Lower leg skin (tissue), 4 donors: ENCODE data around the gene OR4D1. TPM values are rescaled to one million over a fixed set of nuclear protein-coding genes. Genes with fewer than 3 reads are reported as not detected.
"Not testable (repeated sequence)": the region's sequence is repeated elsewhere in the genome, so short reads cannot be mapped to it uniquely, and the experiment has no call there.

Experiments used
- DNase-seq, 2 donors: peaks; one replicate each; pipeline ENCODE4 v3.0.0-alpha.2; 2019; ENCODE audit warnings: low spot score in 2 of 2
- H3K4me3 ChIP-seq: fragments of 200-600 bp; sonication (generic); 2 replicates; pipeline ENCODE4 v1.5.1; 2017; ENCODE audit warnings: mild to moderate bottlenecking, low read depth; ENCODE audit not compliant: poor library complexity, severe bottlenecking
- POLR2A ChIP-seq, 2 donors: fragments of 450-650 bp; IDR thresholded peaks; one replicate each; pipeline ENCODE4 v1.6.1; 2016 to 2017; ENCODE audit warnings: antibody characterized with exemption in 2 of 2, mild to moderate bottlenecking in 1 of 2, moderate library complexity in 1 of 2
- WGBS, 2 donors: methylation state at CpG; one replicate each; pipeline ENCODE4 v1.1.5; 2018; 5-methylcytosine and 5-hydroxymethylcytosine counted together
- intact Hi-C: fragments of 100-400 bp; cut with DNase I; formaldehyde crosslinking; loops from one replicate; pipeline ENCODE4 v1.15.0; 2023; ENCODE audit warnings: low total_unique reads
- total RNA-seq, 4 donors: library from RNA; depleted of rRNA; stranded (reverse); fragments of >200 nt; gene quantifications; one replicate each; pipeline ENCODE4 v1.1.0, GENCODE V29; 2016
- TF ChIP-seq, protein P1 (sequence below), 3 donors: fragments of 450-650 bp; IDR thresholded peaks; one replicate each; pipeline ENCODE4 v1.5.1; 2016; ENCODE audit warnings: antibody characterized with exemption in 3 of 3, mild to moderate bottlenecking in 3 of 3, moderate library complexity in 2 of 3

OR4D1 gene
- total RNA-seq, 4 donors from 2014 or later = 0.17 TPM; not detected in 3

- H3K4me3 ChIP-seq = no peak overlapping the region
- TF ChIP-seq POLR2A (IDR thresholded peaks at IDR 0.05) = no peak
- TF ChIP-seq, protein P1, sequence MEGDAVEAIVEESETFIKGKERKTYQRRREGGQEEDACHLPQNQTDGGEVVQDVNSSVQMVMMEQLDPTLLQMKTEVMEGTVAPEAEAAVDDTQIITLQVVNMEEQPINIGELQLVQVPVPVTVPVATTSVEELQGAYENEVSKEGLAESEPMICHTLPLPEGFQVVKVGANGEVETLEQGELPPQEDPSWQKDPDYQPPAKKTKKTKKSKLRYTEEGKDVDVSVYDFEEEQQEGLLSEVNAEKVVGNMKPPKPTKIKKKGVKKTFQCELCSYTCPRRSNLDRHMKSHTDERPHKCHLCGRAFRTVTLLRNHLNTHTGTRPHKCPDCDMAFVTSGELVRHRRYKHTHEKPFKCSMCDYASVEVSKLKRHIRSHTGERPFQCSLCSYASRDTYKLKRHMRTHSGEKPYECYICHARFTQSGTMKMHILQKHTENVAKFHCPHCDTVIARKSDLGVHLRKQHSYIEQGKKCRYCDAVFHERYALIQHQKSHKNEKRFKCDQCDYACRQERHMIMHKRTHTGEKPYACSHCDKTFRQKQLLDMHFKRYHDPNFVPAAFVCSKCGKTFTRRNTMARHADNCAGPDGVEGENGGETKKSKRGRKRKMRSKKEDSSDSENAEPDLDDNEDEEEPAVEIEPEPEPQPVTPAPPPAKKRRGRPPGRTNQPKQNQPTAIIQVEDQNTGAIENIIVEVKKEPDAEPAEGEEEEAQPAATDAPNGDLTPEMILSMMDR (IDR thresholded peaks at IDR 0.05) = no peak
- WGBS, 2 donors = 63 to 66% methylated on average over 3 of the region's 3 CpGs
- intact Hi-C loops = loop anchor here (10.0 kb wide), 1 partner anchor 265 kb away; the partner anchor contains the start of gene MRPS23
- DNase-seq = no peak
Observed at GRCh38 chr17:58119491-58119890, 28.7 kb upstream of the OR4D1 start.

DNA sequence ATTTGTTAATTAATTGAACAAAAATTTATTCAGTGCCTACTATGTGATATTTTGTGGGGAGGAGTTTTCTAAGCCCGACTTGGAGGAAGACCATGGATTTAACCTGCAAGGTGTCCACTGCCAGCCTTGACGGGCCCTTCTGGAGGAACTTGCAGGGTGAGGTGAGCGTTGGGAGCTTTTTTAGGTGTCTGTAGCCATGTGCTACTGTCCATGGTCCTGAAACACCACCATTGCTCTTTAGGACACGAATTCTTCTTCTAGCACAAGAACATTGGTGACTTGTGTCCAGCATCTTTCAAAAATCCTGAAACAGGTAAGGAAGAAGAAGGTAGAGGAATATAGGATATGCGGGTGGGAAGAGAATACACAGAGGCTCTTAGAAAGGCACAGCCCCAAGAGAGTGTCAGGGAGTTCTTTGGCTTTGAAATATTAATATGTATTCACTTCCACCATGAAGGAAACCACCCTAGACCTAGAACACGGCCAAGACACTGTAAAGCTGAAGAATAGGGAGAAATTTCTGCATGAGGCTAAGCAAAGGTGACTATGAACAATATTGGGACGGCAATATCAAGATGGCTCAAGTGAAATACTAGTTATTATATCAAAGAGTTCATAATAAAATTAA, 27.9 kb upstream of the OR4D1 start:
- no peak for DNase-seq
- WGBS, 2 donors = 21 to 23% methylated on average over 7 of the region's 7 CpGs
- intact Hi-C loops = no loop called here
- H3K4me3 ChIP-seq = no peak overlapping the region
- TF ChIP-seq, protein P1 (IDR thresholded peaks at IDR 0.05) = no peak
- no peak for TF ChIP-seq POLR2A (IDR thresholded peaks at IDR 0.05)

- TF ChIP-seq, protein P1 (IDR thresholded peaks at IDR 0.05) = no peak
- no peak for TF ChIP-seq POLR2A (IDR thresholded peaks at IDR 0.05)
- WGBS, 2 donors = 54 to 62% methylated on average over 5 of the region's 5 CpGs
- intact Hi-C loops = no loop called here
- H3K4me3 ChIP-seq = no peak overlapping the region
- DNase-seq = no peak
Observed at GRCh38 chr17:58121925-58122324, 26.3 kb upstream of the OR4D1 start.

- TF ChIP-seq, protein P1 (IDR thresholded peaks at IDR 0.05) = no peak
- no peak for TF ChIP-seq POLR2A (IDR thresholded peaks at IDR 0.05)
- no peak for DNase-seq
- intact Hi-C loops = no loop called here
- WGBS, 2 donors = 48 to 73% methylated on average over 1 of the region's 1 CpG
- H3K4me3 ChIP-seq = no peak overlapping the region
Observed at GRCh38 chr17:58127846-58128245, 20.3 kb upstream of the OR4D1 start.

DNA sequence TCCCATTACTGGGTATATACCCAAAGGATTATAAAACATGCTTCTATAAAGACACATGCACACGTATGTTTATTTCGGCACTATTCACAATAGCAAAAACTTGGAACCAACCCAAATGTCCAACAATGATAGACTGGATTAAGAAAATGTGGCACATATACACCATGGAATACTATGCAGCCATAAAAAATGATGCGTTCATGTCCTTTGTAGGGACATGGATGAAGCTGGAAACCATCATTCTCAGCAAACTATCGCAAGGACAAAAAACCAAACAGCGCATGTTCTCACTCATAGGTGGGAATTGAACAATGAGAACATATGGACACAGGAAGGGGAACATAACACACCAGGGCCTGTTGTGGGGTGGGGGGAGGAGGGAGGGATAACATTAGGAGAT, 15.5 kb upstream of the OR4D1 start:
- intact Hi-C loops, H3K4me3 ChIP-seq, DNase-seq: not testable (repeated sequence)
- 93 to 98% methylated on average over 5 of the region's 5 CpGs for WGBS, 2 donors

GRCh38 chr17:58136669-58137279, 11.4 kb upstream of the OR4D1 start:
- intact Hi-C loops = no loop called here

More at GRCh38 chr17:58136669-58137279, 11.4 kb upstream of the OR4D1 start:
- 41 to 48% methylated on average over 8 of the region's 8 CpGs for WGBS, 2 donors
- no peak overlapping the region for H3K4me3 ChIP-seq
- no peak for DNase-seq
- TF ChIP-seq POLR2A (IDR thresholded peaks at IDR 0.05) = no peak
- TF ChIP-seq, protein P1 (IDR thresholded peaks at IDR 0.05) = no peak
